Activated CD4-positive, alpha-beta T cell treated with anti-CD3 and anti-CD28 coated beads, Interleukin-2, Interleukin-4, amounts not matched to agents 100 ng/mL and 50 ng/mL, durations not matched to agents 16 hours and 8 hours (primary cell): Measurements from ENCODE around the gene EXOC4.
A peak's percentile ranks its signal among the peaks of the same experiment; 100 is the strongest.
"Not testable (repeated sequence)": the region's sequence is repeated elsewhere in the genome, so short reads cannot be mapped to it uniquely, and the experiment has no call there.

Experiments
- DNase-seq: peaks from one replicate; pipeline ENCODE4 v3.0.0-alpha.2; 2020; ENCODE audit warnings: low spot score

Gene EXOC4

DNA sequence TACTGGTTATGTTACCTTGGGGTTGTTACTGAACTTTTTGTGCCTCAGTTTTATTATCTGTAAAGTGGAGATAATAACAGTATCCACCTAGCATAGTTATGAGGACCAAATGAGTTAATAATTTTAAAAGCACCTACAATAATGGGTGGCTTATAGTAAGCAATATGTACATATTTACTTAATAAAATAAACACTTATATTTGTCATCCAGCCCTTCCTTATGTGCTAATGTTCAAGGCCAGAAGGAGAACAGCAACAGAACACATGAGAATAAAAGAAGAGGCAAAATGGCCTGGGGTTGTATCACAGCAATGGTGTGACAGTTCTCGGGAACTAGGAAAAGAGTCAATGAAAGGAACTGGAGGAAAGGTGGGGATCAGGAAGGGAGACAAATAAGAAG is 618.9 kb downstream of the EXOC4 start:
- no peak for DNase-seq

DNA sequence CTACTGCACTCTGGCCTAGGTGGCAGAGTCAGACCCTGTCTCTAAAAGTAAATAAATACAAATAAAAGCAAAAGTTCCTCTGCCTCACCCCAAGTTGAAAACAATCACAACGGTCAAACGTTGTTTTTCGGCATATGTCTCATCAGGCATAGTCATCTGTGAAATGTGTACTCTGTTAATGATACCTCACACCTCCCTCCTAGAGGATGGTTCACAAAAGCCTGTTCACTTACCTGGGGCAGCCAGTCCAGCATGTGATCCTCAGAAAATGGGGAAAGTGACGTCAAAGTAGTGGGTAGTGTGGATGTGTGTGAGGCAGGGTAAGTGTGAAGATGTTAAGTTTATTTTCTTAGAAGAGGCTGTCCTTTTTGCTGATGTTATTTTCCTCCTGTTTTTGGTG is 620.3 kb downstream of the EXOC4 start:
- DNase-seq, result peak; percentile 15

DNA sequence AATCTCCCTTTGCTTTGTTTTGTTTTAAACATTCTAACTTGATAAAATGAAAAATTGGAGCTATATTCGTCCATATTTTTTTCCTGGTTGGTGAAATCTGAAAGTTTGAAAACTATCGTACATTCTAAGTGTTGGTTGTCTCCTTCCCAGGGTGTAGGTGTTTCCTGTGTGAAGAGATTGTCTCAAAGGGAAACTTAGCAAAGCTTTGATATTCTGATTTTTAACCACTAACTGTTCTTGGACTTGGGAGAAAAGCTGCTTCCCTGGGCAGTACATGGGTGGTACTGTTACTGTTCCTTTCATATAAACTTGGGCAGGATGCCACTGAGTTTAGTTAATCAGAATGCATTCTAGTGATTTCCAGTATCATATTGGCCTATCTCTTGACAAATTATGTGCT is 620.8 kb downstream of the EXOC4 start:
- no peak for DNase-seq

DNA sequence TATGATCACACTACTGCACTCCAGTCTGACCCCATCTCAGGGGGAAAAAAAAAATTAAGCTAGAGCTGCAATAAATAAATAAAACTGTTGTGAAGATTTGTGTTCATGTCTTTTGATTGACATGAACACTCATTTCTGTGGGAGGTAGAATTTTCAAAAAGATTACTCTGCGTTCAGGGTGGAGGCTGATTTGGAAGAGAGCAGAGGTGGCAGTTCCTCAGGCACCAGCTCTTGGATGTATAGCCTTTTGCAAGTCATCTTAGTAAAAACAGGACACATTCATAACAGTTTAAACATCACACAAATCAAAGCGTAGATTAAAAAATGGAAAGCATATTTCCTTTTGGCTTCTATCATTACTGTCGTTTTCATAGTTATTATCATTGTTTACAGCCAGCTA is 630.7 kb downstream of the EXOC4 start:
- no peak for DNase-seq

DNA sequence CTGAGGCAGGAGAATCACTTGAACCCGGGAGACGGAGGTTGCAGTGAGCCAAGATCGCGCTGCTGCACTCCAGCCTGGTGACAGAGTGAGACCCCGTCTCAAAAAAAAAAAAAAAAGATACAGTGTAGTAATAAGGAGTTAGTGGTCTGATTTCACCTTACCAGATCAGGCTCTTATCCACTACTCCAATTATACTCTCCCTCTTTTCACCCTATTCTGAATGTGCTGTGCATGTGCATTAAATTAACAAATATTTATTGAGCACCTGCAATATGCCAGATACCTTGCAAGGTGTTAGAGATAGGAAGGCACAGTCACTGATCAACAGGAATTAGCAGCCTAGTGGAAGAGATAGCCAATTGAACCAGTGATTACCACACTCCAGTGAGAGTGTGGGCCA is 632.3 kb downstream of the EXOC4 start:
- DNase-seq, result no peak

DNA sequence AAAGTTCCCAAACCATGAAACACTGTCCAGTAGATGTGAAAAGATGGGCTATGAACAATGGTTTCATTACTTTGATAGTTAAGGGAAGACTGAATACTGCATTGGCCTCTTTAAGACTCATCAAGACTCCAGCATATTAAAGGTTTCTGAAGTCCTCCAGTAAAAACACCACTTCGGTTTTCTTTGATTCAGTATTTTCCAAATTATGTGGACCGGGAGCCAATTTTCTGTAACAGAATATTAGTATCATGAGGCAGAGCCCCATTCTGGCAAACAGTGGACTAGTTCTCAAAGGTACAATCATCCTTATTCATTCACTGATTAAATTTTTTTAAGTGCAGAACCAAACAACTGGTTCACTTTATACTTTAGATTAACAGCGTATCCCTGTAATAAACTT is 633.2 kb downstream of the EXOC4 start:
- DNase-seq, result no peak

DNA sequence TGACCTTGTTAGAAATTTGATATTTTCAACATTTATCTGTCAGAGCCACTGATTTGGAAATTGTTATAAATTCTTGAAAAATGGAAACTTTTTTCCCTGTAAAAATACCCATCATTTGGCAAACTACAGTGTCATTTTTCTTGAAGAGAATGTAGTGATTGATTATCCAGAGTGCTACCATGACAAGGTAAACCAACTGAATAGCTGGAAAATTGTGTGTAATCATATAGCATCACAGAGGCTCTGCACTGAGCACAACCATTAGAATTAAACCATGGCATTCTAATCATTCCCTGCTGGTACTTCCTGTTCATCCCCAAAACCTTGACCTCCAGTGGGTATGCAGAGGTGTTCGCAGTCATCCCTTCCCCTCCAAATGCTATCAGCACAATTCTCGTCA is 633.9 kb downstream of the EXOC4 start:
- no peak for DNase-seq

DNA sequence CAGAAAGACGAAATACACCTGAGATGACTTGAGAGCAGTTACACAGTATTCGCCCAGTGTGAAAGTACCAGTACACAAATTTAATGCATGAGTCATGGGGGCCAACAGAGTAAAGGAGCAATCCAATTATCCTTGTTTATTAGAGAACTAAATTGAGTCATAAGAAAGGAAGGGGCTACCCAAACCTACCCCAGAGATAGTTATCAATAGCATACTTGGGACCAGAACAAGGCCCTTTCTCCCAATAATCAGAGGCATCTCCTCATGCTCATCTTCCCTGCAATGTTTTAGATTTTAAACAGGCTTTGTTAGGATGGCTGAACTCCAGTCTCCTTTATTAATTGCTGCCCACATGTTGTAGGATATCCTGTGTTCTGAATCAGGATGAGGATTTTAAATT is 634.6 kb downstream of the EXOC4 start:
- no peak for DNase-seq

DNA sequence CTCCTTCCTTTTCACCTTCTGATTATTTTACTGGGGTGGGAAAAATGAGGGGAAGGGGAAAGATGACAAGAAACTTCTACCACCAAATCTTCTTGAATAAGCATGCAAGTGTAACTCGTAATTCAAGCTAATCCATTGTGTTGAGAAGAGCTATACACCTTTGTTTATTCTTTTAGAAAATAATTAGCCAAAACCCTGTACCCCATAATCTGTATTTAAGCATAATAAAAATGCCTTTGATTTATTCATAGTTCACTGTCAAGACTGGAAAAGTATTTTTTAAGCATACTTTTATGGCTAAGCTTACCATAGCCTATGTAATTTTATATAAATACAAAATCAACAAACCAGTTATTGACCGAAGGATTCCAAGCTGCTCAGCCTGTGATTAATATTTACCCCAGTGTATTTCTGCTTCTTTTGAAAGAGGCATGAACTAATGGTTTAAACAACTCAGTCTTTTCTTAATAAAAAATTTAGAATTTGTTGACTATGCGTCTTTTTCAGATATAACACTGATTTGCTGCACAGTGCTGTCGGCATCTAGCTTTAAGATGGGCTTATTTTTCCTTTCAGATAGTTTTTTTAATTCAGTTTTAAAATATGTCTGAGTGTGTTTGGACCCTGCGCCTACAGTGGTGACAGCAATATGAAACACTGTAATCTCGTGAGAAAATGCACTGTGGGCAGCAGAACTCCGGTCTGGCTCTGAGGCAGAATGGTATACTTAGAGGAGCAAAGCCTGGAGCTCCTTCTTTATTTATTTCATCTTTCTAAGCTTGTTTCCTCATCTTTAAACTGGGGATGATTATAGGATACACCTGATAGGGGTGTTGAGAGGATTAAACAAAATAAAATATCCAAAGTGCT is 635.4 kb downstream of the EXOC4 start:
- no peak for DNase-seq

DNA sequence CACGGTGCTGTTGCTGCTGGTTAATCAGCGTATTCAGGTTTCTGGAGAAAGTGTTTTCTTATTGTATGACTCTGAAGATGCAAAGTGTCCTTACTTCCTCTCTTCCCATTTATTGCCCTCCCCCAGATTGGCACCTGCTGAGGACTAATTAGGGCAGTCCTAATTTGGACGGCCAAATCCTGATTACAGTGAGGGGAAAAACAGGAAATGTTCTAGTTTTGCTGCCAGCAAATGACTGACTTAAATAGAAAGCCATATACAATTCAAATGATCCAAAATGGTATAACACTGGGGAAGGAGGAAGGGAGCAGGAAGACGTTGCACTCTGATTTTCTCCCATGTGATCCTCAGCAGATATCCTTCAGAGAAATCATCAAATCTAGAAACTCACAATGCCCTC is 651.9 kb downstream of the EXOC4 start:
- no peak for DNase-seq

DNA sequence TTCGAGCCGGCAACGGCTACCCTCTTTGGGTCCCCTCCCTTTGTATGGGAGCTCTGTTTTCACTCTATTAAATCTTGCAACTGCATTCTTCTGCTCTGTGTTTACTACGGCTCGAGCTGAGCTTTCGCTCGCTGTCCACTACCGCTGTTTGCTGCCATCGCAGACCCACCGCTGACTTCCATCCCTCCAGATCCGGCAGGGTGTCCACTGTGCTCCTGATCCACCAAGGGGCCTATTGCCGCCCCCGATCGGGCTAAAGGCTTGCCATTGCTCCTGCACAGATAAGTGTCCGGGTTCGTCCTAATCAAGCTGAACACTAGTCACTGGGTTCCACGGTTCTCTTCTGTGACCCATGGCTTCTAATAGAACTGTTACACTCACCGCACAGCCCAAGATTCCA is 653.7 kb downstream of the EXOC4 start:
- not testable (repeated sequence) for DNase-seq

DNA sequence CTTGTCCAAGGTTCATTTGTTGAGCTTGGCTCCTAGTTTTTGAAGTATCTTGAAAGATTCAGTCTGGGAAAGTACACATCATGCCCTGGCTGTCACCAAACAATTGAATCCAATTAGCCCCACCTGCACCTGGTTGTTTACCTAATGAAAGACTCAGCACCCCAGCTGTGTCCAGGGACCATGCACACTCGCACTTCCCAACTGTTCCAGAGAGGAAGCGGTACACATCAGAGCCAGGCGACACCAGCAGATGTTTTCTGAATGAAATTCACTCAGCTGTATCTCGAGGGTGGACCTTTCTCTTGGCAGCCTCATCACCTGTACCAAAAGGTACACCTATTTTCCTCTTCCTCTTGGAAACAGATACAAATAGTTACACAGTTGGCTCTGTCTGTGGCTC is 657.9 kb downstream of the EXOC4 start:
- DNase-seq, result no peak

DNA sequence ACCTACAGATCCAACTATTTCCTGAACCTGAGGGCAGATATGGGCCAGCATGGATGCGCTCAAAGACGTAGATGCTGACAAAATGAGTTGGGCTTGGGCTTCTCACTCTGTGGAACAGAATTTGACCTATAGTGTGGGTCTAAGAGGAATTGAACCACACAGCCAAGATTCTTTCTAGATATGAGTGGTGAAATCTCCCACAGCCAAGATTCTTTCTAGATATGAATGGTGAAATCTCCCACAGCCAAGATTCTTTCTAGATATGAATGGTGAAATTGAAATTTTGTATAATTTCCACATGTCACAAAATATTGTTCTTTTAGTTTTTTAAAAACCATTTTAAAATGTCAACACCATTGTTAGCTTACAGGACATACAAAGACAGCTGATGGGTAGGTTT is 658.8 kb downstream of the EXOC4 start:
- peak; percentile 40 for DNase-seq

DNA sequence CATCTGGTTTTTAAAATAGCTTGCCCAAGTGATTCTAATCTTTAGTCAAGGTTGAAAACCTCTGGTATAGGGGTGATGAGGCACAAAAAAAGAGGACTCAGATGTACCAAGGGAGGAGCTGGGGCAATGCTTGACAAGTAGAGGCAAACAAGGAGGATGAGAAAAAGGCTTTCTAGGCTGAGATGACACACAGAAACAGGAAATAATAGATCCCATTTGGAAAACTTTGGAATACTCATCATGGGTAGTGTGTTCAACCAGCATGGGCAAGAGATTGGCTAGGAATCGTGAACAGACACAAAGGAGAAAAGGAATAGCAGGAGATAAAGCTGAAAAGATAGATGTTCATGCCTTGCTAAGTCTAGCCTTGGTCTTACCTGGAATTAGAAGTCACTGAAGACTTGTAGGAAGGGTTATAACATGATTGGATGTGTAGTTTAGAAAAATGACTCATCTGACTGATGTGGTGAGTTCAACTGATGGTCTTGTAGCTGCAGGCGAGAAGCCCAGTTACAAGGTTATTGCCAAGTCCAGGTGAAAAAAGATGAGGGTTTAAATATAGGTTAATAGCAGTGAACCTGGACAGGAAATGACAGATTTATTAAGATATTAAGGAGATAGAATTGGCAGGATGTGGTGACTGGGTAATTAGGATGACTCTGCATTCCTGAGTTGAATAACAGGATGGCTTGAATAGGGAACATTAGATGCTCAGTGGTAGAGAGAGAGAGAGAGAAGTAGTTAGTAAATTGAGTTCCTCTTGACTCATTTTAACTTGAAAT is 660.2 kb downstream of the EXOC4 start:
- DNase-seq, result peak; percentile 13

DNA sequence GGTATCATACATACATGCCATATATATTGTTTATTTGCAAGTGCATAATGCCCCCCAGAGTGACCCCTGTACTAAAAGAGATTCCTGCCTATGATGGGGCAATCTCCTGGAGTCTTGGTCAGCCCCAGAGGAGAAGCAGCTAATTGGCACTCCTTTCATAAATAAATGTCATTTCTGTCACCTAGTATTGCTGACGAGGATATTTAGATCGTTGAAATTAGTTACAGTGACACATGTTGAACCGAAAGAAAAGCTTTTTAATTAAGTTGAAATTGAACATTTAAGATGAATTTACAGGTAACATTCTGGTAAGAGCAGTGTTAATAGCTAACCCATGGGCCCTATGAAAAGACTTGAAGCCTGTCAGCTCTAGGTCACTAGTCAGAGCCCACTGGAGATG is 663.7 kb downstream of the EXOC4 start:
- DNase-seq, result no peak

DNA sequence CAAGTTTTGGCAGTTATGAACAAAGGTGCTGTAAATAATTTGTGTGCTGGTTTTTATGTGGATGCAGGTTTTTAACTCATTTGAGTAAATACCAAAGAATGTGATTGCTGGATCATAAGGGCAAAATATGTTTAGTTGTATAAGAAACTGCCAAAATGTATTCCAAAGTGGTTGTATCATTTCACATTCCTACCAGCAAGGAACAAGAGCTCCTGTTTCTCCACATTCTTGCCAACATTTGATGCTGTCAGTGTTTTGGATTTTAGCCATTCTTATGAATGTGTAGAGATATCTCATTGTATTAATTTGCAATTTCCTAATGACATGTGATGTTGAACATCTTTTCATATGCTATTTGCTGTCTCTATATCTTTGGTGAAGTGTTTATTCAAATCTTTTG is 666.9 kb downstream of the EXOC4 start:
- DNase-seq, result no peak

DNA sequence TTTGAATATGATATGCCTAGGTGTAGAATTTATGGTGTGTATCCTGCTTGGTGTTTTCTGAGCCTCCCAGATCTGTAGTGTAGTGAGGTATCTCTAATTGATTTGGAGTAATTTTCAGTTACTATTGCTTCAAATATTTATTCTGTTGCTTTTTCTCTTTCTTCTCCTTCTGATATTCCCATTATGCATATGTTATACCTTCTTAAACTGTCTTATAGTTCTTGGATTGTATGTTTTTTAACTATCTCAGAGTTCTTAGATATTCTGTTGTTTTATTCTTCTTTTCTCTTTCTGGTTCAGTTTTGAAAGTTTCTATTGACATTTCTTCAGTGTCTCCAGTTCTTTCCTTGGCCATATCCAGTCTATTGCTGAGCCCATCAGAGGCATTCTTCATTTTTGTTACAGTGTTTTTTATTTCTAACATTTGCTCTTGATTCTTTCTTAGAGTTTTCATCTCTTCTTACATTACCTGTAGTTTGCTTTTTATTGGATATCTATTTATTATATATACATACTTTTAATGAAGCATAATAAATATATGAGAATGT is 668.8 kb downstream of the EXOC4 start:
- no peak for DNase-seq

DNA sequence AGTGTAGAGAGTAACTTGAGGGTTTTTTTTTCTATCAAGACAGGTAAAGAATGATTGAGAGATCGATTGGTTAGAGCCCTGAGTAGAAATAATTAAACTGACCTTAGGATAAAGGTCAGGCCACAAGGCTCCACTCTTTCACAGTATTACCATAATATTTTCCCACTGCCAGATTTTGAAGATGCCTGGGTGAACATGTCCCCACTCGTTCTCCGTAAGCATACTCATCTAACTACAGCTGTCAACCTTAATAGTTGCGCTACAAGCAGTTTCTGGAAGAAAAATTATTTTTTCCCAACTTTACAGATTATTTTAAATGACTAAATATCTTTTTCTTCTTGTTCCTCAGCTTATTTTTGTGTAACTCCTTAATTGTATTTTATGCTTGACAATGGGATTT is 671.1 kb downstream of the EXOC4 start:
- DNase-seq, result no peak

DNA sequence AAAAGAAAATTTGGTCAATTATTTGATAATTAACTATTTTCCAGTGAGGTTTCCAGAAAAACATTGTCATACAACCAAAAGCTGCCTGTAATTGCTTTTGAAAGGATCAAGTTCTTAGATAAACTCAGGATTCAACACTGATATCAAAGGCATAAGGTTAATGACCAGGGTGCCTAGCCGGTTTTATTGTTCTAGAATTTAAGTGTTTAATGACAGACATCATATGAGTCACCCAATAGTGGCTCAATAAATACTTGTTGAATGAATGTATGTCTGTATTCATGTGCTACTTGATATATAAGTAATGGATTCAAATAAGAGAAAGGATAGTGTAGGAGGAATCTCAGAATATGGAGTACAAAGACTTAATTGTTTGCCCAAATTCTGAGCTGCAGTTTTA is 678.2 kb downstream of the EXOC4 start:
- DNase-seq, result no peak

DNA sequence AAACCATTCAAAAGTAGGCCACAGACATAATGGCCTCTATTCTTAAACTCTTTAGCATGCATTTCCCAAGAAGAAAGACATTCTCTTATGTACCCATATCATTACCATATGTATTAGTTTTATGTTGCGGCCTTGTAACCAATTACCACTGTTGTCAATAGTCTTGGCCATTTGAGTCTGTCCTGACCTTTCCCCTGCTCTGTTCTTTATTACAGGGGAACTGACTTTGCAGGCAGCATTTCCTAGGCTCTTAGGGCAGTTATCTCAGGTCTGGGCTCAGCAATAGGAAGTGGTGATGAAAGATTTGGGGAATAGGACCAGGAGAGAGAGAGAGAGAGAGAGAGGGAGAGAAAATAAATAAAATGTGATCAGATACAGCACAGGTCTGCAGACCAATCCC is 679.7 kb downstream of the EXOC4 start:
- DNase-seq, result no peak

DNA sequence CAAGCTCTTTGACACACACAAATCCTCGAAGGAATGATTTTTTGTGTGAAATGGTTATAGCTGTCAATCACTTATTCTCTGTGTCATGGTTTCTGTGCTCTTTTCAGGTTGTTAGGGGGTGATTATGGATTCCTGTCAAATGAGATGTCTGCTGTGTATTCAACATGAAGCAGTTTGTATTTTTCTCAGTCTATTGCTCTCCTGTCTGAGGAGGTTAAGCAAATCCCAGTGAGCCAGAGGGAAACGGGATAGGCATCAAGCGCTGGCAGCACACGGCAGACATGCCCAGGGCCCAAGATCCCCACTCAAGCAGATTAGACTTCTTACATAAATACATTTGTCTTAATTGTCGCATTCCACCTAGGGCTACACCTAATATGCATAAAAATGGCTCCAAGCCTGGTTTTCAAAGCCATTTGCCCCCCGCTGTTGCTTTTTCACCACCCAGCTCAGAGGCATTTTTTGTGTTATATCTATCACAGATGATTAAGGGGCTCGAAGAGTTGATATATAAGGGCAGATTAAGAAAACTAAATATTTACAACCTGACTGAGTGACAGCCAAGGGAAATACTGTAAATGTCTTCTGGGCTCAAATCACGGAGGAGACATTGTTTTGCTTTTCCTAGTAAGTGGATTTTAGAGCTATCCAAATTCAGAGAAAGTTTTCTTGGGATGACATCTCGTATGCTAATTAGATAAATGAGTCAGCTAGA is 681.5 kb downstream of the EXOC4 start:
- no peak for DNase-seq

DNA sequence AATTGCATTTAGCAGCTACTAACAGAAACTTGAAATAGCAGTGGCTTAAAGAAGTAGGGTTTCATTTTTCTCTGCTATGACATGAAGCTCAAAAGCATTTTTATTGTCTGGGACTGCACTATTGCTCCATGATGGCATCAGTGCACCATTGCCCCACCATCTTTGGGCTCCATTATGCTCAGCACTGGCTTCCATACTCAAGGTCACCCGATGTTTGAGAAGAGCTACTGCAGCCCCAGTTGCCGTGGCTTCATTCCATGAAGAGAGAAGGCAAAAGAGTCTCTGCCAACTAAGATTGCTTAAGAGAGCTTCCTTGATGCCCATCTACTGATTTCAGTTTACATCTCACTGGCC is 682.1 kb downstream of the EXOC4 start:
- DNase-seq, result no peak

DNA sequence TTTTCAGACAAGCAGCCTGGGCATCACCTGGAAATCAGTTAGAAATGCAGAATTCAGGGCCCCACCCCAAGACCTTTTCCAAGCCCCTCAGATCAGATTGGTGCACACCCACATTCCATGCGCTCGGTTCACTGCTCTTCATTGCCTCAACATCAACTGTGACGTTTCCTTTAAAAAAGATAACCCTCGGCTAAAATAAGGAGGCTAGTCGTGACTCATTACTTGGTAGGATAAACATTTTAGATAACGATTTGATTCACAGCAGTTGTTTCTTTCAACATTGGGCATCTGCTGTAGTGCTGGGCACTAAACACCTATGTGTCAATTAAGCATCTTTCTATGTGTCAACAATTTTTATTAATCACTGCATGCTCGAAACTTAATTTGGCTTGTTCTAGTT is 683.2 kb downstream of the EXOC4 start:
- no peak for DNase-seq
